Measurements from ENCODE around the gene PWP1. TPM values are rescaled to one million over a fixed set of nuclear protein-coding genes. Genes with fewer than 3 reads are reported as not detected.
A peak's percentile ranks its signal among the peaks of the same experiment; 100 is the strongest.

The PWP1 gene
- total RNA-seq, 1 donor from 2014 or later, result 63.0 TPM

DNA sequence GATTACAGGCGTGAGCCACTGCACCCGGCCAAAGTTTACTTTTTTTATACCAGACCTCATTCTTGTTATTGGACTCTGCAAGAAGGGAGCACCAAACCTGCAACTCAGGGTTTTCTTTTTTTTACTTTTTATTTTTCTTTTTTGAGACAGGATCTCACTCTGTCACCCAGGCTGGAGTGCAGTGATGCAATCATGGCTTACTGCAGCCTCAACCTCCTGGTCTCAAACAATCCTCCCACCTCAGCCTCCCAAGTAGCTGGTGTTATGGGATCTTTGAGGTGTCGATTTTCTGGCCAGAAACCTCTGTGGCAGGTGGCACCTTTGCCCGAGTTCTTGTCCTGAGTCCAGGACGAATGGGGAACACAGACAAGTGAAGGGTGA is 4.2 kb upstream of the PWP1 start:
- Mint-ChIP-seq H3K27ac (no peak overlapping the region), H3K36me3 (no peaks in the 10 kb centered on the region), H3K4me1 (peaks cover 15% of the 10 kb centered on the region), H3K27me3 (ENCODE audit: insufficient read depth, low read depth) (peaks cover 14% of the 10 kb centered on the region), H3K4me3 (no peak overlapping the region), H3K9me3 (no peaks in the 10 kb centered on the region)
- peaks cover 24% of the 10 kb centered on the region for H3K27me3 ChIP-seq
- H2AFZ ChIP-seq (replicated peaks), result no peak overlapping the region
- no peak overlapping the region for H3K27ac ChIP-seq
- no peaks in the 10 kb centered on the region for H4K20me1 ChIP-seq (ENCODE audit: low read depth)
- no peaks in the 10 kb centered on the region for H3K36me3 ChIP-seq
- TF ChIP-seq, protein P1, sequence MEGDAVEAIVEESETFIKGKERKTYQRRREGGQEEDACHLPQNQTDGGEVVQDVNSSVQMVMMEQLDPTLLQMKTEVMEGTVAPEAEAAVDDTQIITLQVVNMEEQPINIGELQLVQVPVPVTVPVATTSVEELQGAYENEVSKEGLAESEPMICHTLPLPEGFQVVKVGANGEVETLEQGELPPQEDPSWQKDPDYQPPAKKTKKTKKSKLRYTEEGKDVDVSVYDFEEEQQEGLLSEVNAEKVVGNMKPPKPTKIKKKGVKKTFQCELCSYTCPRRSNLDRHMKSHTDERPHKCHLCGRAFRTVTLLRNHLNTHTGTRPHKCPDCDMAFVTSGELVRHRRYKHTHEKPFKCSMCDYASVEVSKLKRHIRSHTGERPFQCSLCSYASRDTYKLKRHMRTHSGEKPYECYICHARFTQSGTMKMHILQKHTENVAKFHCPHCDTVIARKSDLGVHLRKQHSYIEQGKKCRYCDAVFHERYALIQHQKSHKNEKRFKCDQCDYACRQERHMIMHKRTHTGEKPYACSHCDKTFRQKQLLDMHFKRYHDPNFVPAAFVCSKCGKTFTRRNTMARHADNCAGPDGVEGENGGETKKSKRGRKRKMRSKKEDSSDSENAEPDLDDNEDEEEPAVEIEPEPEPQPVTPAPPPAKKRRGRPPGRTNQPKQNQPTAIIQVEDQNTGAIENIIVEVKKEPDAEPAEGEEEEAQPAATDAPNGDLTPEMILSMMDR (IDR thresholded peaks at IDR 0.05), result no peak
- no peak for TF ChIP-seq EZH2phosphoT487 (IDR thresholded peaks at IDR 0.05)
- TF ChIP-seq EZH2 (IDR thresholded peaks at IDR 0.05), result no peak
- no peak overlapping the region for H3K4me2 ChIP-seq
- no peak overlapping the region for H3K9ac ChIP-seq
- no peak for DNase-seq (ENCODE audit: low spot score)
- H3K9me3 ChIP-seq (ENCODE audit: low read depth), result no peaks in the 10 kb centered on the region
- no peak overlapping the region for H3K4me3 ChIP-seq
- no peaks in the 10 kb centered on the region for H3K4me1 ChIP-seq
- H3F3A ChIP-seq (ENCODE audit: low read depth), result peaks cover 5% of the 10 kb centered on the region
- peaks cover 8% of the 10 kb centered on the region for H3K79me2 ChIP-seq (ENCODE audit: low read depth)

DNA sequence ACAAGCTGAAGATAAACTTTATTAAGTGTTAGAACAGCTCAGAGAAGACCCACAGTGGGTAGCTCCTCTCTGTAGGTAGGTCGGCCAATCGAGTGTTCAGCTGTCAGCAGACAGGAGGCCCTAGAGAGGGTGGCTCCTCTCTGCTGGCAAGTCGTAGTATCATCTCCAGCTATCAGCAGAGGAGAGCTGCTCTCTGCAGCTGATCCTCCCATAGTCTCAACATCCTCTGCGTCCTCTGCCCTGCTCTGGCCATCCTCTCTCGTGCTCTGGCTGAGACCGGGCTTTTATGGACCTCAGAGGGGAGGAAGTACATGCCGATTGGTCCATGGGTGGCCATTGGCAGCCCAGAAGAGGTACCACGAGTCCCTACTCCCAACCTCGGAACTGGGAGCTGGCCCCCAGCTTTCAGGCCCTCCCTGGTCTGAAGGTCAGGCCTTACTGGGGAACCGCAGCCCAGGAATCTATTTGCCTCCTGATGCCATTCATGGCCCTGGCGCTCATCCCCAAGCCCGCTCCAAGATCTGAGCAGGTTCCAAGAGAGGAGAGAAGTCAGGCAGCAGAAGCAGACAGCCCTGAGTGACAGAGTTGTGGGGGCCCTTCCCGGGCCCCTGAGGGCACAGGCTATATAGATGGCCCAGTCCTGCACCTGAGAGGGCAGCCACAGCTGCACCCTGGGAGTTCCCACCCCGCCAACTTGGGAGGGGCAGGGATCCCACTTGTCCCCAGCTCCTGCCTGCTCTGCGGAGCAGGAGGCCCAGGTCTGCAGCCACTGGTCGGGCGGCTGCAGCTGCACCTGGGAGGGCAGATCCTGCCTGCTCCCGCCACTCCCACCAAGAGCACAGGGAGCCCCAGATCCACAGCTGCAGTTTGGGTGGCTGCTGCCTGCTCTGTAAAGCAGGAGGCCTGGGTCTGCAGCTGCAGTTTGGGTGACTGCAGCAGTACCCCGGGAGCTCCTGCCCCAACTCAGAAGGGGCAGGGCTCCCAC is 3.5 kb upstream of the PWP1 start:
- peaks cover 15% of the 10 kb centered on the region for H3K79me2 ChIP-seq (ENCODE audit: low read depth)
- no peaks in the 10 kb centered on the region for H3K9me3 Mint-ChIP-seq
- H3K9me3 ChIP-seq (ENCODE audit: low read depth), result no peaks in the 10 kb centered on the region
- H3K27me3 Mint-ChIP-seq (ENCODE audit: insufficient read depth, low read depth), result peaks cover 9% of the 10 kb centered on the region
- H3K27ac ChIP-seq, result no peak overlapping the region
- H3K4me2 ChIP-seq, result no peak overlapping the region
- no peaks in the 10 kb centered on the region for H3K4me1 ChIP-seq
- H3K27ac Mint-ChIP-seq, result no peak overlapping the region
- H3K4me3 Mint-ChIP-seq, result no peak overlapping the region
- H3K9ac ChIP-seq, result no peak overlapping the region
- peaks cover 18% of the 10 kb centered on the region for H3K4me1 Mint-ChIP-seq
- no peaks in the 10 kb centered on the region for H3K36me3 Mint-ChIP-seq
- DNase-seq (ENCODE audit: low spot score), result no peak
- TF ChIP-seq EZH2 (IDR thresholded peaks at IDR 0.05) (no peak), EZH2phosphoT487 (IDR thresholded peaks at IDR 0.05) (no peak)
- TF ChIP-seq, protein P1 (IDR thresholded peaks at IDR 0.05), result no peak
- no peaks in the 10 kb centered on the region for H3K36me3 ChIP-seq
- H3F3A ChIP-seq (ENCODE audit: low read depth), result peaks cover 5% of the 10 kb centered on the region
- H4K20me1 ChIP-seq (ENCODE audit: low read depth), result no peaks in the 10 kb centered on the region
- H3K27me3 ChIP-seq, result peaks cover 17% of the 10 kb centered on the region
- no peak overlapping the region for H2AFZ ChIP-seq (replicated peaks)
- no peak overlapping the region for H3K4me3 ChIP-seq

DNA sequence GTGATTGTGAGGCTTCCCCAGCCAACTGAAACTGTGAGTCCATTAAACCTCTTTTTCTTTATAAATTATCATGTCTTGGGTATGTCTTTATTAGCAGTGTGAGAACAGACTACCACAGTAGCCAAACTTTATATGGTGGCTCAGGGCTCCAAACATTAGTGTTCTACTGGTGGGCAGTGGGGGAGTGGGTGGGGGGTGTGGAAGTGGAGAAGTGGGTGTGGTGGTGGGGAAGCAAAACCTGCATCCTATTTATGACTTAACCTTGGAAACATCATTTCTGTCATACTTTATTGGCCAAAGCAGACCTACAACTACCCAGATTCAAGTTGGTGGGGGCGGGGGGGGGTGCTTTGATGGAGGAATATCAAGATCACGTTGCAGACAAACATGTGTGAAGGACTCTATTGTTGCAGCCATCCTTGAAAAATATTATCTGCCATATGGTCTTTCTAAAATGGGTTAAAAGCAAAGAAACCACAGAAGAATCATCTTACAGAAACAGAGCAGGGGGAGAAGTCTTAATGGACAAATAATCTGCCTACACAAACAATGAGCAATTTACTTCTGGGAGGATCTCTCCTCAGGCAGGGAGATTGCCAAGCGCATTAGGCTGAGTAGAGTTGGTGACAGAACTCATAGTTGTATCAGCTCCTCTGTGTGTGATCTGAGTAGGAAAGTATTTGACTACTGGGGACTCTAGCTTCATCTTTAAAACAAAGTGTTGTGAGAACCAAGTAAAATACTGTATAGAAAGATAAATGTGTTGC is 1.4 kb upstream of the PWP1 start:
- no peak overlapping the region for H3K27ac ChIP-seq
- Mint-ChIP-seq H3K9me3 (no peaks in the 10 kb centered on the region), H3K4me1 (peaks cover 18% of the 10 kb centered on the region), H3K27me3 (ENCODE audit: insufficient read depth, low read depth) (peaks cover 3% of the 10 kb centered on the region), H3K36me3 (peaks cover 3% of the 10 kb centered on the region), H3K4me3 (peak overlapping the region; percentile 98), H3K27ac (no peak overlapping the region)
- H4K20me1 ChIP-seq (ENCODE audit: low read depth), result no peaks in the 10 kb centered on the region
- H3K4me2 ChIP-seq, result peak overlapping the region; percentile 98
- peaks cover 5% of the 10 kb centered on the region for H3F3A ChIP-seq (ENCODE audit: low read depth)
- H3K4me1 ChIP-seq, result no peaks in the 10 kb centered on the region
- no peaks in the 10 kb centered on the region for H3K27me3 ChIP-seq
- peak overlapping the region; percentile 40 for H2AFZ ChIP-seq (replicated peaks)
- H3K9me3 ChIP-seq (ENCODE audit: low read depth), result no peaks in the 10 kb centered on the region
- TF ChIP-seq, protein P1 (IDR thresholded peaks at IDR 0.05), result no peak
- TF ChIP-seq EZH2 (IDR thresholded peaks at IDR 0.05) (no peak), EZH2phosphoT487 (IDR thresholded peaks at IDR 0.05) (no peak)
- peaks cover 23% of the 10 kb centered on the region for H3K79me2 ChIP-seq (ENCODE audit: low read depth)
- no peaks in the 10 kb centered on the region for H3K36me3 ChIP-seq
- peak overlapping the region; percentile 79 for H3K4me3 ChIP-seq
- no peak overlapping the region for H3K9ac ChIP-seq
- no peak for DNase-seq (ENCODE audit: low spot score)
